Measurements from ENCODE around the gene LY6G6F. TPM values are rescaled to one million over a fixed set of nuclear protein-coding genes. Genes with fewer than 3 reads are reported as not detected.

LY6G6F gene
- total and polyA plus RNA-seq, 2 experiments from 2014 or later, result not detected

DNA sequence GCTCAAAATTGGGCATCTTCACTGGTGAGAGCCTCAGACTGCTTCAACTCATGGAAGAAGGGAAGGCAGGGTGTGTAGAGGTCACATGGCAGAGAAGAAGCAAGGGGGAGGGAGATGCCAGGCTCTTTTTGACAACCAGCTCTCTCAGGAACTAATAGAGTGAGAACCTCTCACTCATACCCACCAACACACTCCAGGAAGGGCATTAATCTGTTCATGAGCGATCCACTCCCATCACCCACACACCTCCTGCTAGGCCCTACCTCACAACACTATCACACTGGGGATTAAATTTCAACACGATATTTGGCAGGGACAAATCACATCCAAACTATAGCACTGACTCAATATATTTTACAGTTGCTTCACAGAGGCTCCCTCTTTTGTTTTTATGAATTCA is 35.1 kb downstream of the LY6G6F start:
- Histone ChIP-seq H3K79me2 (replicated peaks; ENCODE audit: insufficient read depth) (no peaks in the 10 kb centered on the region; the same call in 1 of the 2 replicates), H3K4me3 (no peak overlapping the region), H2AFZ (no peak overlapping the region), H3K36me3 (ENCODE audit: insufficient read depth) (peaks cover 4% of the 10 kb centered on the region; the same call in 1 of the 2 replicates), H3K27me3 (ENCODE audit: insufficient read depth) (no peaks in the 10 kb centered on the region), H3K4me1 (ENCODE audit: insufficient read depth) (peaks cover 33% of the 10 kb centered on the region), H3F3A (replicated peaks; ENCODE audit: low read depth) (peaks cover 12% of the 10 kb centered on the region), H4K20me1 (replicated peaks; ENCODE audit: insufficient read depth) (no peaks in the 10 kb centered on the region), H3K27ac (ENCODE audit: low read depth) (no peak overlapping the region), H3K4me2 (no peak overlapping the region), H3K9me2 (ENCODE audit: insufficient read depth) (no peaks in the 10 kb centered on the region)
- Mint-ChIP-seq H3K27me3 (ENCODE audit: insufficient read depth, low read depth, poor library complexity) (peaks cover 22% of the 10 kb centered on the region), H3K27ac (no peak overlapping the region), H3K4me3 (no peak overlapping the region), H3K36me3 (ENCODE audit: low read depth) (peaks cover 17% of the 10 kb centered on the region), H3K9me3 (no peaks in the 10 kb centered on the region; the same call in 2 of the 3 replicates), H3K4me1 (peaks cover 43% of the 10 kb centered on the region)
- DNase-seq (ENCODE audit: low spot score), result no peak
- TF ChIP-seq ZNF331 (CRISPR knock-in tag; IDR thresholded peaks at IDR 0.05; ENCODE audit: low read depth) (no peak), POLR2AphosphoS5 (IDR thresholded peaks at IDR 0.05; ENCODE audit: low read depth) (no peak), EZH2 (IDR thresholded peaks at IDR 0.05; ENCODE audit: low read depth, unreplicated experiment) (no peak), JUNB (IDR thresholded peaks at IDR 0.05; ENCODE audit: unreplicated experiment) (no peak), CREB1 (CRISPR knock-in tag; IDR thresholded peaks at IDR 0.05; ENCODE audit: low read depth) (no peak), EZH2phosphoT487 (IDR thresholded peaks at IDR 0.05; ENCODE audit: unreplicated experiment) (no peak), ZNF114 (CRISPR knock-in tag; IDR thresholded peaks at IDR 0.05) (no peak)
- TF ChIP-seq, protein P1, sequence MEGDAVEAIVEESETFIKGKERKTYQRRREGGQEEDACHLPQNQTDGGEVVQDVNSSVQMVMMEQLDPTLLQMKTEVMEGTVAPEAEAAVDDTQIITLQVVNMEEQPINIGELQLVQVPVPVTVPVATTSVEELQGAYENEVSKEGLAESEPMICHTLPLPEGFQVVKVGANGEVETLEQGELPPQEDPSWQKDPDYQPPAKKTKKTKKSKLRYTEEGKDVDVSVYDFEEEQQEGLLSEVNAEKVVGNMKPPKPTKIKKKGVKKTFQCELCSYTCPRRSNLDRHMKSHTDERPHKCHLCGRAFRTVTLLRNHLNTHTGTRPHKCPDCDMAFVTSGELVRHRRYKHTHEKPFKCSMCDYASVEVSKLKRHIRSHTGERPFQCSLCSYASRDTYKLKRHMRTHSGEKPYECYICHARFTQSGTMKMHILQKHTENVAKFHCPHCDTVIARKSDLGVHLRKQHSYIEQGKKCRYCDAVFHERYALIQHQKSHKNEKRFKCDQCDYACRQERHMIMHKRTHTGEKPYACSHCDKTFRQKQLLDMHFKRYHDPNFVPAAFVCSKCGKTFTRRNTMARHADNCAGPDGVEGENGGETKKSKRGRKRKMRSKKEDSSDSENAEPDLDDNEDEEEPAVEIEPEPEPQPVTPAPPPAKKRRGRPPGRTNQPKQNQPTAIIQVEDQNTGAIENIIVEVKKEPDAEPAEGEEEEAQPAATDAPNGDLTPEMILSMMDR (conservative IDR thresholded peaks at IDR 0.05; ENCODE audit: low read depth in 2 of 2), result no peak
- TF ChIP-seq, protein P2, sequence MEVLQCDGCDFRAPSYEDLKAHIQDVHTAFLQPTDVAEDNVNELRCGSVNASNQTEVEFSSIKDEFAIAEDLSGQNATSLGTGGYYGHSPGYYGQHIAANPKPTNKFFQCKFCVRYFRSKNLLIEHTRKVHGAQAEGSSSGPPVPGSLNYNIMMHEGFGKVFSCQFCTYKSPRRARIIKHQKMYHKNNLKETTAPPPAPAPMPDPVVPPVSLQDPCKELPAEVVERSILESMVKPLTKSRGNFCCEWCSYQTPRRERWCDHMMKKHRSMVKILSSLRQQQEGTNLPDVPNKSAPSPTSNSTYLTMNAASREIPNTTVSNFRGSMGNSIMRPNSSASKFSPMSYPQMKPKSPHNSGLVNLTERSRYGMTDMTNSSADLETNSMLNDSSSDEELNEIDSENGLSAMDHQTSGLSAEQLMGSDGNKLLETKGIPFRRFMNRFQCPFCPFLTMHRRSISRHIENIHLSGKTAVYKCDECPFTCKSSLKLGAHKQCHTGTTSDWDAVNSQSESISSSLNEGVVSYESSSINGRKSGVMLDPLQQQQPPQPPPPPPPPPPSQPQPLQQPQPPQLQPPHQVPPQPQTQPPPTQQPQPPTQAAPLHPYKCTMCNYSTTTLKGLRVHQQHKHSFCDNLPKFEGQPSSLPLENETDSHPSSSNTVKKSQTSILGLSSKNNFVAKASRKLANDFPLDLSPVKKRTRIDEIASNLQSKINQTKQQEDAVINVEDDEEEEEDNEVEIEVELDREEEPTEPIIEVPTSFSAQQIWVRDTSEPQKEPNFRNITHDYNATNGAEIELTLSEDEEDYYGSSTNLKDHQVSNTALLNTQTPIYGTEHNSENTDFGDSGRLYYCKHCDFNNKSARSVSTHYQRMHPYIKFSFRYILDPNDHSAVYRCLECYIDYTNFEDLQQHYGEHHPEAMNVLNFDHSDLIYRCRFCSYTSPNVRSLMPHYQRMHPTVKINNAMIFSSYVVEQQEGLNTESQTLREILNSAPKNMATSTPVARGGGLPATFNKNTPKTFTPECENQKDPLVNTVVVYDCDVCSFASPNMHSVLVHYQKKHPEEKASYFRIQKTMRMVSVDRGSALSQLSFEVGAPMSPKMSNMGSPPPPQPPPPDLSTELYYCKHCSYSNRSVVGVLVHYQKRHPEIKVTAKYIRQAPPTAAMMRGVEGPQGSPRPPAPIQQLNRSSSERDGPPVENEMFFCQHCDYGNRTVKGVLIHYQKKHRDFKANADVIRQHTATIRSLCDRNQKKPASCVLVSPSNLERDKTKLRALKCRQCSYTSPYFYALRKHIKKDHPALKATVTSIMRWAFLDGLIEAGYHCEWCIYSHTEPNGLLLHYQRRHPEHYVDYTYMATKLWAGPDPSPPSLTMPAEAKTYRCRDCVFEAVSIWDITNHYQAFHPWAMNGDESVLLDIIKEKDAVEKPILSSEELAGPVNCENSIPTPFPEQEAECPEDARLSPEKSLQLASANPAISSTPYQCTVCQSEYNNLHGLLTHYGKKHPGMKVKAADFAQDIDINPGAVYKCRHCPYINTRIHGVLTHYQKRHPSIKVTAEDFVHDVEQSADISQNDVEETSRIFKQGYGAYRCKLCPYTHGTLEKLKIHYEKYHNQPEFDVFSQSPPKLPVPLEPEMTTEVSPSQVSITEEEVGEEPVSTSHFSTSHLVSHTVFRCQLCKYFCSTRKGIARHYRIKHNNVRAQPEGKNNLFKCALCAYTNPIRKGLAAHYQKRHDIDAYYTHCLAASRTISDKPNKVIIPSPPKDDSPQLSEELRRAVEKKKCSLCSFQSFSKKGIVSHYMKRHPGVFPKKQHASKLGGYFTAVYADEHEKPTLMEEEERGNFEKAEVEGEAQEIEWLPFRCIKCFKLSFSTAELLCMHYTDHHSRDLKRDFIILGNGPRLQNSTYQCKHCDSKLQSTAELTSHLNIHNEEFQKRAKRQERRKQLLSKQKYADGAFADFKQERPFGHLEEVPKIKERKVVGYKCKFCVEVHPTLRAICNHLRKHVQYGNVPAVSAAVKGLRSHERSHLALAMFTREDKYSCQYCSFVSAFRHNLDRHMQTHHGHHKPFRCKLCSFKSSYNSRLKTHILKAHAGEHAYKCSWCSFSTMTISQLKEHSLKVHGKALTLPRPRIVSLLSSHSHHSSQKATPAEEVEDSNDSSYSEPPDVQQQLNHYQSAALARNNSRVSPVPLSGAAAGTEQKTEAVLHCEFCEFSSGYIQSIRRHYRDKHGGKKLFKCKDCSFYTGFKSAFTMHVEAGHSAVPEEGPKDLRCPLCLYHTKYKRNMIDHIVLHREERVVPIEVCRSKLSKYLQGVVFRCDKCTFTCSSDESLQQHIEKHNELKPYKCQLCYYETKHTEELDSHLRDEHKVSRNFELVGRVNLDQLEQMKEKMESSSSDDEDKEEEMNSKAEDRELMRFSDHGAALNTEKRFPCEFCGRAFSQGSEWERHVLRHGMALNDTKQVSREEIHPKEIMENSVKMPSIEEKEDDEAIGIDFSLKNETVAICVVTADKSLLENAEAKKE (CRISPR knock-in tag; IDR thresholded peaks at IDR 0.05), result no peak
- TF ChIP-seq, protein P3, sequence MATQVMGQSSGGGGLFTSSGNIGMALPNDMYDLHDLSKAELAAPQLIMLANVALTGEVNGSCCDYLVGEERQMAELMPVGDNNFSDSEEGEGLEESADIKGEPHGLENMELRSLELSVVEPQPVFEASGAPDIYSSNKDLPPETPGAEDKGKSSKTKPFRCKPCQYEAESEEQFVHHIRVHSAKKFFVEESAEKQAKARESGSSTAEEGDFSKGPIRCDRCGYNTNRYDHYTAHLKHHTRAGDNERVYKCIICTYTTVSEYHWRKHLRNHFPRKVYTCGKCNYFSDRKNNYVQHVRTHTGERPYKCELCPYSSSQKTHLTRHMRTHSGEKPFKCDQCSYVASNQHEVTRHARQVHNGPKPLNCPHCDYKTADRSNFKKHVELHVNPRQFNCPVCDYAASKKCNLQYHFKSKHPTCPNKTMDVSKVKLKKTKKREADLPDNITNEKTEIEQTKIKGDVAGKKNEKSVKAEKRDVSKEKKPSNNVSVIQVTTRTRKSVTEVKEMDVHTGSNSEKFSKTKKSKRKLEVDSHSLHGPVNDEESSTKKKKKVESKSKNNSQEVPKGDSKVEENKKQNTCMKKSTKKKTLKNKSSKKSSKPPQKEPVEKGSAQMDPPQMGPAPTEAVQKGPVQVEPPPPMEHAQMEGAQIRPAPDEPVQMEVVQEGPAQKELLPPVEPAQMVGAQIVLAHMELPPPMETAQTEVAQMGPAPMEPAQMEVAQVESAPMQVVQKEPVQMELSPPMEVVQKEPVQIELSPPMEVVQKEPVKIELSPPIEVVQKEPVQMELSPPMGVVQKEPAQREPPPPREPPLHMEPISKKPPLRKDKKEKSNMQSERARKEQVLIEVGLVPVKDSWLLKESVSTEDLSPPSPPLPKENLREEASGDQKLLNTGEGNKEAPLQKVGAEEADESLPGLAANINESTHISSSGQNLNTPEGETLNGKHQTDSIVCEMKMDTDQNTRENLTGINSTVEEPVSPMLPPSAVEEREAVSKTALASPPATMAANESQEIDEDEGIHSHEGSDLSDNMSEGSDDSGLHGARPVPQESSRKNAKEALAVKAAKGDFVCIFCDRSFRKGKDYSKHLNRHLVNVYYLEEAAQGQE (IDR thresholded peaks at IDR 0.05; ENCODE audit: unreplicated experiment), result no peak
- TF ChIP-seq, protein P4, sequence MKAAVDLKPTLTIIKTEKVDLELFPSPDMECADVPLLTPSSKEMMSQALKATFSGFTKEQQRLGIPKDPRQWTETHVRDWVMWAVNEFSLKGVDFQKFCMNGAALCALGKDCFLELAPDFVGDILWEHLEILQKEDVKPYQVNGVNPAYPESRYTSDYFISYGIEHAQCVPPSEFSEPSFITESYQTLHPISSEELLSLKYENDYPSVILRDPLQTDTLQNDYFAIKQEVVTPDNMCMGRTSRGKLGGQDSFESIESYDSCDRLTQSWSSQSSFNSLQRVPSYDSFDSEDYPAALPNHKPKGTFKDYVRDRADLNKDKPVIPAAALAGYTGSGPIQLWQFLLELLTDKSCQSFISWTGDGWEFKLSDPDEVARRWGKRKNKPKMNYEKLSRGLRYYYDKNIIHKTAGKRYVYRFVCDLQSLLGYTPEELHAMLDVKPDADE (IDR thresholded peaks at IDR 0.05), result no peak
- ATAC-seq, result no peak
